Measurements from ENCODE around the gene ABCC4.

ABCC4 gene

DNA sequence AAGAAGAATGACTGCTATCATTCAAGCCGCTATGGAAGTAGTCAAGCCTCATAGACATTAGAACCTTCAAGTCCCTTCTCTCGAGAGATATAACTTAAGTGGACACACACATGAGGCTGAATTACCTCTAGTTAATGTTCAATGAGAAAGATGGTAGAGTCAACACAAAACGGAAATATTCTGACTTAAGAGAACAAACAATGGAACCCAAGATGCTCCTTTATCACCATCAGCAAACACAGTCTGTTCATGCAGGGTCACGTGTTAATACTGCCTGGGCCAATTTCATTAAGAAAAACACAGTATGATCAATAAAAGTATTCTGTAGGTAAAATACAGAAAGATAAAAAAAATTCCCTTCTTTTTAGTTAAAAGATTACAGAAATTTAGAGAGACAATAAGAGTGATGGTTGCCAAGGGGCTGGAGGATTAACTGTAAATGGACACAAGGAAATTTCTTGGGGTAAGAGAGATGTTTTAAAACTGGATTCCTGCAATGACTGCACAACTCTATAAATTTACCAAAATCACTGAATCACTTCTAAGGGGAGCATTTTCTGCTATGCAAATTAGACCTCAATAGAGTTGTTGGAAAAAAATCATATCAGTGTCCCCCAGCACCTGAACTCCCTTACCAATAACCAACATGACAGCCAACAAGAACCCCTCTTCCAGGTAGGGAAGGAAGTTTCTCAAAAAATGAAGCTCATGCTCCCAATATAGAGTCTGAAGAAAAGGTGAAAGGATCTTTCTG lies 256.6 kb downstream of the ABCC4 start:
- TF ChIP-seq, protein P1, sequence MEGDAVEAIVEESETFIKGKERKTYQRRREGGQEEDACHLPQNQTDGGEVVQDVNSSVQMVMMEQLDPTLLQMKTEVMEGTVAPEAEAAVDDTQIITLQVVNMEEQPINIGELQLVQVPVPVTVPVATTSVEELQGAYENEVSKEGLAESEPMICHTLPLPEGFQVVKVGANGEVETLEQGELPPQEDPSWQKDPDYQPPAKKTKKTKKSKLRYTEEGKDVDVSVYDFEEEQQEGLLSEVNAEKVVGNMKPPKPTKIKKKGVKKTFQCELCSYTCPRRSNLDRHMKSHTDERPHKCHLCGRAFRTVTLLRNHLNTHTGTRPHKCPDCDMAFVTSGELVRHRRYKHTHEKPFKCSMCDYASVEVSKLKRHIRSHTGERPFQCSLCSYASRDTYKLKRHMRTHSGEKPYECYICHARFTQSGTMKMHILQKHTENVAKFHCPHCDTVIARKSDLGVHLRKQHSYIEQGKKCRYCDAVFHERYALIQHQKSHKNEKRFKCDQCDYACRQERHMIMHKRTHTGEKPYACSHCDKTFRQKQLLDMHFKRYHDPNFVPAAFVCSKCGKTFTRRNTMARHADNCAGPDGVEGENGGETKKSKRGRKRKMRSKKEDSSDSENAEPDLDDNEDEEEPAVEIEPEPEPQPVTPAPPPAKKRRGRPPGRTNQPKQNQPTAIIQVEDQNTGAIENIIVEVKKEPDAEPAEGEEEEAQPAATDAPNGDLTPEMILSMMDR (IDR thresholded peaks at IDR 0.05; ENCODE audit: insufficient read depth, low read length, missing control alignments) = no peak
- no peak for DNase-seq (ENCODE audit: low read depth, low spot score)
- H3K4me3 ChIP-seq (ENCODE audit: low read depth, low read length) = no peak overlapping the region
- ChIA-PET CTCF (no interaction called here), POLR2A (no interaction called here)

DNA sequence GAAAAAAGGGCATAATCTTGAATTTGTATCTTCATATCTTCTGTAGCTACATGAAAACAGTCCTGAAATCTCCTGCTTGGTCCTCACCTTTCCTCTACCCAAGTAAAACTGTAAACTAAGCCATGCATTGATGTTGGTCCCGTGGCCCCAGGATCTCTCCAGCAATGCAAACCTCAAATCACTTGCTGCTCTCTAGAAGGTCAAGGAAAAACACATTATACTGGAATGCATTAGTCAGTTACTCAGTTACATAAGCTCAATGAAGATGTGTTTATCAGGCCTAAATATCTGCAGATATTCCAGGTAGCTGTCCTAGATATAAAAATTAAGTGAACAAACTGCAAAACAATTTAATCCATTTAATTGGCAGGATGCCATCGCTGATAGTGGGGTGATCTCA lies 261.8 kb downstream of the ABCC4 start:
- no peak for DNase-seq (ENCODE audit: low read depth, low spot score)
- TF ChIP-seq, protein P1 (IDR thresholded peaks at IDR 0.05; ENCODE audit: insufficient read depth, low read length, missing control alignments) = no peak
- CTCF ChIA-PET = no interaction called here
- H3K4me3 ChIP-seq (ENCODE audit: low read depth, low read length) = no peak overlapping the region
- POLR2A ChIA-PET = no interaction called here

DNA sequence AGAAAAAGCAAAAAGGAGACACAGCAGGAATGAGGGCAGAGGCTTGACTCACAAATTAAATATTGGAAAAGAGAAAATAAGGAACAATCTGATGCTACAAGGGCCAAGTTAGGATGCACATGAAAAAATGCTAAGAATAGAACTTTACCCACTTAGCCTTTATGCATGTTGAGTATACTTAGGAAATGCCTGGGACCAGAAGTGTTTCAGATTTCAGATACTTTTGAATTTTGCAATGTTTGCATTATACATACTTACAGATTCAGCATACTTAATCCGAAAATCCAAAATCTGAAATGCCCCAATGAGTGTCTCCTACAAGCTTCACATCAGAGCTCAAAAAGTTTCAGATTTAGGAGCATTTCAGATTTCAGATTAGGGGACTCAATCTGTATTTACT lies 262.3 kb downstream of the ABCC4 start:
- DNase-seq (ENCODE audit: low read depth, low spot score) = no peak
- TF ChIP-seq, protein P1 (IDR thresholded peaks at IDR 0.05; ENCODE audit: insufficient read depth, low read length, missing control alignments) = no peak
- CTCF ChIA-PET = no interaction called here
- H3K4me3 ChIP-seq (ENCODE audit: low read depth, low read length) = no peak overlapping the region
- POLR2A ChIA-PET = no interaction called here

DNA sequence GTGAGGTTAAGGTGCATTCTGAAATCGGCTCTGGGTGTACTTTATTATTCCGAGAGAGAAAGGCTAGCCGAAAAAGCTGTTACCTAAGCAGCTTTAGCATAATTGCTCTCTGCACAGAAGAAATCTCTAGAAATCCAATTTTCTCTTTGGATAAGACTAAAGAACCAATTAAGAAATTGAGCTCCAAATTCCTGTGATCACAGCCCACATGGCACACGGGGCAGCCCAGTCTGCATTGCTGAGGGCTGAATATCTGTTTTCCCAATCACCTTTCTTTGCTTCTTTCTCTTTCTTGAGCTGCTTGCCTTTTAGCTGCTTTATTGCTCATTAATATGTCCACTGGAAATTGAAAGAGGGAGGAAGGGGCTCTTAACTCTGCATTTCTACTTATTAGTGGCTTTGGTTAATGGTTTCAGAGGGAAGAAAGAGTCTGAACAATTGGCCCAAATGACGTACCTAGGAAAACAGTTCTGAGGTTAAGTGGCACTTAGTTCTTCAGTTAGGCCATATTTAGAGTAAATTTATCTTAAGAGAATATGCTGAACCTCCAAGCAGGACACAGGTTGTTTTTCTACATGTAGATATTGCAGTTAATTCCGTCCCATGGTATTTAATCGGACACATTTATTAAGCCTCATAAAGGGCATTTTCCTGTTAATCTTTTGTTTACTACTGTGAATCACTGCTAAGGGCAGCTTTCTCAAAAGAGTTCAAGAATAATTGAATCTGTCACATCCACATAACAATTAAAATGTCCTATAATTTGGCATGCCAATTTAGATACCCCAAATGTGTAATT lies 265.7 kb downstream of the ABCC4 start:
- CTCF ChIA-PET = no interaction called here
- POLR2A ChIA-PET = no interaction called here
- DNase-seq (ENCODE audit: low read depth, low spot score) = no peak
- H3K4me3 ChIP-seq (ENCODE audit: low read depth, low read length) = no peak overlapping the region
- TF ChIP-seq, protein P1 (IDR thresholded peaks at IDR 0.05; ENCODE audit: insufficient read depth, low read length, missing control alignments) = no peak

DNA sequence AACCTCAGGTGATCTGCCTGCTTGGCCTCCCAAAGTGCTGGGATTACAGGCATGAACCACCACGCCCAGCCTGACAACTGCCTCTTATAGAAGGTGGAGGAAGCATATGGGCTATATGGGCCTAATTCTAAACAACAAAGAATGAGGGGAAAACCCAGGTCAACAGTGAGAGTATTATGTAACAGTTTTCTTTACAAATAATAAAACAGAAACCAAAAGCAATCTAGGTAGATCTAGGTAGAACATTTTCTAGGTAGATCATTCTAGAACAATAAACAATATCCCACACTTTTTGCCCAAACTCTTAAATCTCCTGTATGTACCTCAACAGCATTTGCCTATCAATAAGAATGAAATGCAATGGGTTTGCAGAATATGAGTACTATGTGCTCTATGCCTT lies 267.4 kb downstream of the ABCC4 start:
- DNase-seq (ENCODE audit: low read depth, low spot score) = no peak
- TF ChIP-seq, protein P1 (IDR thresholded peaks at IDR 0.05; ENCODE audit: insufficient read depth, low read length, missing control alignments) = no peak
- CTCF ChIA-PET = no interaction called here
- H3K4me3 ChIP-seq (ENCODE audit: low read depth, low read length) = no peak overlapping the region
- POLR2A ChIA-PET = no interaction called here

DNA sequence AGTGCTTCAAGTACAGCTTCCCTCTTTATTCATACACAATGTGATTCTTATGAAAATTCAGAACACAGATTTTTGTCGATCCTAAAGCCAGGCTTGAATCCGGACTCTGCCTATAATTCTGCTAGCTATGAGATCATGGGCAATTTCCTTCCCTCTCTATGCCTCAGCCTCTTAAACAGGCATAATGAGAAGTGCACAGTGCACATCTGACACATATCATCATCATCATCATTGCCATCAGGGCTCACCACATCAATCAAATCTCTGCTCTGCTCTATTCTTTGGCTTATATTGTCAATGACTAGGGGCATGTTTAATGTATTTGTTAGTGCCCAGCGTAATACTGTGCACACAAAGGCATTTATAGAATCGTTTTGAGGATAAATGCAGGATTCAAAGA lies 269.1 kb downstream of the ABCC4 start:
- ChIA-PET POLR2A (no interaction called here), CTCF (no interaction called here)
- H3K4me3 ChIP-seq (ENCODE audit: low read depth, low read length) = no peak overlapping the region
- TF ChIP-seq, protein P1 (IDR thresholded peaks at IDR 0.05; ENCODE audit: insufficient read depth, low read length, missing control alignments) = no peak
- DNase-seq (ENCODE audit: low read depth, low spot score) = no peak
